ENCODE measurements around the gene CHCHD6.

CHCHD6 gene

DNA sequence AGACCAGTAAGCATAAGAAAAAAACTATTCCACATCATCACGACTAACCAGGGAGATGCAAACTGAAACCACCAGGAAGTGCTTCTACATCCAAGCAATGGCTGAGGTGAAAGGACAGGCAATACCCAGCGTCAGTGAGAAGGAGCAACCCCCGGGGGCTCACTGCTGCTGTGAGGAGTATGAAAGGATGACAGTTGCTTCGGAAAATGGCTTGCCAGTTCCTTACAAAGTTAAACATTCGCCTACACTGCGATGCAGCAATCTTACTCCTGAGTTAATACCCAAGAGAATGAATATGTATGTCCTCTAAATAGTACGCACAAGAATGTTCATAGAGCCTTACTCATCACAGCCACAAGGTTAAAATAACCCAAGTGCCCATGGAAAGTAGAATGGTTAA is 265.5 kb downstream of the CHCHD6 start:
- TF ChIP-seq, protein P1, sequence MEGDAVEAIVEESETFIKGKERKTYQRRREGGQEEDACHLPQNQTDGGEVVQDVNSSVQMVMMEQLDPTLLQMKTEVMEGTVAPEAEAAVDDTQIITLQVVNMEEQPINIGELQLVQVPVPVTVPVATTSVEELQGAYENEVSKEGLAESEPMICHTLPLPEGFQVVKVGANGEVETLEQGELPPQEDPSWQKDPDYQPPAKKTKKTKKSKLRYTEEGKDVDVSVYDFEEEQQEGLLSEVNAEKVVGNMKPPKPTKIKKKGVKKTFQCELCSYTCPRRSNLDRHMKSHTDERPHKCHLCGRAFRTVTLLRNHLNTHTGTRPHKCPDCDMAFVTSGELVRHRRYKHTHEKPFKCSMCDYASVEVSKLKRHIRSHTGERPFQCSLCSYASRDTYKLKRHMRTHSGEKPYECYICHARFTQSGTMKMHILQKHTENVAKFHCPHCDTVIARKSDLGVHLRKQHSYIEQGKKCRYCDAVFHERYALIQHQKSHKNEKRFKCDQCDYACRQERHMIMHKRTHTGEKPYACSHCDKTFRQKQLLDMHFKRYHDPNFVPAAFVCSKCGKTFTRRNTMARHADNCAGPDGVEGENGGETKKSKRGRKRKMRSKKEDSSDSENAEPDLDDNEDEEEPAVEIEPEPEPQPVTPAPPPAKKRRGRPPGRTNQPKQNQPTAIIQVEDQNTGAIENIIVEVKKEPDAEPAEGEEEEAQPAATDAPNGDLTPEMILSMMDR (IDR thresholded peaks at IDR 0.05; ENCODE audit: insufficient read depth, low read length, poor library complexity, severe bottlenecking), result no peak
- no peak for TF ChIP-seq EZH2phosphoT487 (conservative IDR thresholded peaks at IDR 0.05; ENCODE audit: low read length)
- H3K9me3 ChIP-seq (ENCODE audit: insufficient read depth, low read length), result peaks cover 7% of the 10 kb centered on the region
- H3K9ac ChIP-seq (ENCODE audit: low read length), result no peak overlapping the region
- H3K27ac ChIP-seq (ENCODE audit: low read depth, low read length), result no peak overlapping the region
- H3K9me2 ChIP-seq (replicated peaks; ENCODE audit: insufficient read depth, low read length), result no peaks in the 10 kb centered on the region
- H3K27me3 ChIP-seq (ENCODE audit: low read length), result peaks cover under 1% of the 10 kb centered on the region; the same call in 1 of the 2 replicates
- H3K79me2 ChIP-seq (ENCODE audit: insufficient read depth, low read length), result no peaks in the 10 kb centered on the region
- H4K20me1 ChIP-seq (ENCODE audit: low read depth, low read length), result no peaks in the 10 kb centered on the region
- H3K4me3 ChIP-seq (ENCODE audit: insufficient read depth, low read length, poor library complexity, severe bottlenecking), result no peak overlapping the region
- no peaks in the 10 kb centered on the region for H3F3A ChIP-seq (ENCODE audit: insufficient read depth)
- H3K4me2 ChIP-seq (ENCODE audit: low read depth, low read length, poor library complexity, severe bottlenecking), result no peak overlapping the region
- no peak overlapping the region for H2AFZ ChIP-seq (ENCODE audit: low read depth, low read length, severe bottlenecking)
- no peaks in the 10 kb centered on the region for H3K36me3 ChIP-seq (ENCODE audit: low read length)

DNA sequence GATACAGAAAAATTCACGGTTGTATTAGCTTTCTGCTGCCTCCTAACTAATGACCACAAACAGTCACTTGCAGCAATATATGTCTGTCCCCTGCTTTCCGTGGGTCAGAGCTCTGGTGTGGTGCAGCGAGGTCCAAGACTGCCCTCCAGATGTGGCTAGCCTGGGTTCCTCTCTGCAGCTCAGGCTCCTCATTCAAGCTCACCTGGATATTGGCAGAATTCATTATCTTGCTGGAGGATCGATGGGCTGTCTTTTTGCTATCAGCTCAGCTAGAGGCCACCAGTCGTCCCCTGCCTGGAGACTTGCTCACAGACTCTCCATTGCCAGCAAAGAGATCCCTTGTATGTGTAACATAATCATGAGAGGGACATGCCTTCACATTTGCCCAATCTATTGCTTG is 266.1 kb downstream of the CHCHD6 start:
- Histone ChIP-seq H3K27ac (ENCODE audit: low read depth, low read length) (no peak overlapping the region), H4K20me1 (ENCODE audit: low read depth, low read length) (no peaks in the 10 kb centered on the region), H3F3A (ENCODE audit: insufficient read depth) (no peaks in the 10 kb centered on the region), H3K9ac (ENCODE audit: low read length) (no peak overlapping the region), H3K4me3 (ENCODE audit: insufficient read depth, low read length, poor library complexity, severe bottlenecking) (no peak overlapping the region), H3K79me2 (ENCODE audit: insufficient read depth, low read length) (no peaks in the 10 kb centered on the region), H3K27me3 (ENCODE audit: low read length) (peaks cover 5% of the 10 kb centered on the region; the same call in 1 of the 2 replicates), H3K9me3 (ENCODE audit: insufficient read depth, low read length) (peaks cover 12% of the 10 kb centered on the region), H2AFZ (ENCODE audit: low read depth, low read length, severe bottlenecking) (no peak overlapping the region), H3K9me2 (replicated peaks; ENCODE audit: insufficient read depth, low read length) (no peaks in the 10 kb centered on the region), H3K36me3 (ENCODE audit: low read length) (no peaks in the 10 kb centered on the region), H3K4me2 (ENCODE audit: low read depth, low read length, poor library complexity, severe bottlenecking) (no peak overlapping the region)
- TF ChIP-seq EZH2phosphoT487 (conservative IDR thresholded peaks at IDR 0.05; ENCODE audit: low read length), result no peak
- TF ChIP-seq, protein P1 (IDR thresholded peaks at IDR 0.05; ENCODE audit: insufficient read depth, low read length, poor library complexity, severe bottlenecking), result no peak

DNA sequence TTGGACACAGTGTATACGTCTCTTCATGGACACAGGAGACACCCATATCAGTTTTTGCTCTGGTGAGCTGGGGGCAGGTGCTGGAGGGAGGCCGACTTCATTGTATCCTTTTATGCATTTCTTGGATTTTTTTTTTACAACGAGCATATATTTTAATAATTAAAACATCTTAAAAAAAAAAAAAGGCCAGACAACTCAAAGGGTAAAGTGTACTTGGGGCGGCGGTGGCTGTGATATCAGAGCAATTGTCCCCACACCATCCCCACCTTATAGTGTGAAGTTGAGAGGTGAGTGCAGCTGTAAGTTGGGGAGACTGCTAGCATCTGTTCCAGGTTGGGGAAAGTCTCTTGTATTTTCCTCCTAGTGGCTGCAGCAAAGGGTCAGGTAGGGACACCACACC is 266.9 kb downstream of the CHCHD6 start:
- Histone ChIP-seq H2AFZ (ENCODE audit: low read depth, low read length, severe bottlenecking) (no peak overlapping the region), H3F3A (ENCODE audit: insufficient read depth) (no peaks in the 10 kb centered on the region), H3K9ac (ENCODE audit: low read length) (no peak overlapping the region), H3K4me2 (ENCODE audit: low read depth, low read length, poor library complexity, severe bottlenecking) (no peak overlapping the region), H3K9me3 (ENCODE audit: insufficient read depth, low read length) (peaks cover 17% of the 10 kb centered on the region), H3K4me3 (ENCODE audit: insufficient read depth, low read length, poor library complexity, severe bottlenecking) (no peak overlapping the region), H3K9me2 (replicated peaks; ENCODE audit: insufficient read depth, low read length) (no peaks in the 10 kb centered on the region), H3K36me3 (ENCODE audit: low read length) (no peaks in the 10 kb centered on the region), H3K27ac (ENCODE audit: low read depth, low read length) (no peak overlapping the region), H3K27me3 (ENCODE audit: low read length) (peaks cover 8% of the 10 kb centered on the region; the same call in 1 of the 2 replicates), H4K20me1 (ENCODE audit: low read depth, low read length) (no peaks in the 10 kb centered on the region), H3K79me2 (ENCODE audit: insufficient read depth, low read length) (no peaks in the 10 kb centered on the region)
- TF ChIP-seq, protein P1 (IDR thresholded peaks at IDR 0.05; ENCODE audit: insufficient read depth, low read length, poor library complexity, severe bottlenecking), result no peak
- no peak for TF ChIP-seq EZH2phosphoT487 (conservative IDR thresholded peaks at IDR 0.05; ENCODE audit: low read length)
